HepG2 (cell line): ENCODE results near the gene SLC51B. TPM values are rescaled to one million over a fixed set of nuclear protein-coding genes. Genes with fewer than 3 reads are reported as not detected.

Experiments
- FOXM1 ChIP-seq: sonication (generic); formaldehyde crosslinking; IDR thresholded peaks from 2 replicates; pipeline ENCODE4 v1.5.0; 2020; ENCODE audit warnings: missing genetic modification reagents
- FOXP1 ChIP-seq, 2 experiments: fragments of 450-650 bp in 1 of 2; IDR thresholded peaks; 2 replicates each; pipeline ENCODE4 v1.6.1; 2017 to 2018; ENCODE audit warnings: antibody characterized with exemption in 1 of 2
- MEIS1 ChIP-seq: sonication (generic); formaldehyde crosslinking; IDR thresholded peaks from 2 replicates; pipeline ENCODE4 v1.9.0; 2021; ENCODE audit warnings: mild to moderate bottlenecking, missing genetic modification reagents, moderate library complexity, borderline replicate concordance
- SIN3A ChIP-seq: IDR thresholded peaks from 2 replicates; pipeline ENCODE4 v1.6.1; 2011; ENCODE audit warnings: low read depth, mild to moderate bottlenecking, control low read depth, low read length, borderline replicate concordance
- SRSF4 ChIP-seq: fragments of 200-400 bp; formaldehyde crosslinking; IDR thresholded peaks from one replicate; pipeline ENCODE4 v1.6.1; 2018; ENCODE audit warnings: mild to moderate bottlenecking, low read depth, low read length, moderate library complexity; ENCODE audit not compliant: poor library complexity, severe bottlenecking
- TCF12 ChIP-seq, 2 experiments: fragments of 450-650 bp in 1 of 2; sonication (generic) in 1 of 2; formaldehyde crosslinking in 1 of 2; IDR thresholded peaks; 2 replicates each; pipeline versions ENCODE4 v1.6.1 to v1.8.0; 2017 to 2022; ENCODE audit warnings: antibody characterized with exemption in 1 of 2, mild to moderate bottlenecking in 1 of 2, missing genetic modification reagents in 1 of 2, moderate library complexity in 1 of 2
- polyA plus RNA-seq, 8 experiments: library from polyadenylated mRNA; depleted of rRNA in 3 of 8; stranded (reverse) in 7 of 8; unstranded in 1 of 8; fragments of >200 nt; fragmentation: Illumina TruSeq in 4 of 8; extraction: Trizol in 4 of 8; gene quantifications; 2 replicates each; pipeline versions ENCODE4 v1.2.1 to v1.2.3, GENCODE V29; 2011 to 2016; ENCODE audit warnings: low read depth in 4 of 8, missing spikeins in 1 of 8, mixed read lengths in 1 of 8; ENCODE audit not compliant: insufficient read depth in 1 of 8
- total RNA-seq, 5 experiments: library from RNA; depleted of rRNA; stranded (reverse); fragments of >200 nt; fragmentation: Illumina TruSeq; extraction: Trizol; gene quantifications; 2 replicates each; pipeline ENCODE4 v1.2.3, GENCODE V29; 2016; ENCODE audit warnings: low read depth in 1 of 5
- TF ChIP-seq, protein P1 (sequence below): IDR thresholded peaks from 2 replicates; pipeline ENCODE4 v1.6.1; 2012; ENCODE audit warnings: low read length, improper control_type of control experiment
- TF ChIP-seq, protein P2 (sequence below): sonication (generic); formaldehyde crosslinking; IDR thresholded peaks from 2 replicates; pipeline ENCODE4 v1.4.0; 2020; ENCODE audit warnings: missing genetic modification reagents, borderline replicate concordance

SLC51B gene
- total and polyA plus RNA-seq, 2 of the 13 experiments (the other 11 are each of a cell fraction or from before 2014, with no cell fraction given), result 14.9 to 17.1 TPM

DNA sequence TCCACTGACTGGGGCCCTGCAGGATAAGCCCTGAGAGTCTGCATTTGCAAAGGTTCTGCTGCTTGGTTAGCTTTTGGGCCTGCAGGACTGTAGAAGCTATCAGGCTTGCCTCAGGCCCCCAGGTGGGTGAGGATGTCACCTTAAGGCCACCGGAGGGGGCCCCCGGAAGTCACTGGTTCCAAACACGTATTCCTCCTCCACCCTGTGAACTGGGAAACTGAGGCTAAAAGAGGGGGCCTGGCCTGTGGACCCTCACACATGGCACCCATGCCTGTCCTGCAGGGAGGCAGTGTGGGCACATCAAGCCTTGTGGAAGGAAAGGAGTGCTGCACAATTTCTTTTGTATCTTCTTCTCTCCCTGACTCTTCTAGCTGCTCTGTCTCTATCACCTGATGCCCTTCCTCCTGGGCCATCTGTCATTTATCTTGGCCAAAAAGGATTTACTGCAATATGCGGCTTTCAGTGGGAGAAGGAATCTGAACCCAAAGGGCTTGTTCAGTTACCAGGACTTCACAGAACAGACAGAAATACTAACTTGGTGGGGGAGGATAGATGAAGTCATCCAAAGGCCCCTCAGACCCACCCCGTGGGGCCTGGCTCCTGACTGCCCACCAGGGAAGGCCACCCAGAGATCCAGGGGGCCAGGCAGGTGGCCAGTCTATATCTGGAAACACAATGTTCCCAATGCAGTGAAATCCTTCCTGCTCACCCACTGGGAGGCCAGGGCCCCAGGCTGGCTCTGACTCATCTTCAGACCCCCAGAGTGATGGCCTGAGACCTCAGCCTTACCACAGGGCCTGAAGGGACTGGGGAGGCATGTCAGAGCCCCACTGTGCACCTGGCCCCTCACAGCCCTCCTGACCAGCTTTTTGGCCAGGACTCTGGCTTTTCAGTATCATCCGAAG is 51.5 kb downstream of the SLC51B start (continued):
- TF ChIP-seq, protein P1, sequence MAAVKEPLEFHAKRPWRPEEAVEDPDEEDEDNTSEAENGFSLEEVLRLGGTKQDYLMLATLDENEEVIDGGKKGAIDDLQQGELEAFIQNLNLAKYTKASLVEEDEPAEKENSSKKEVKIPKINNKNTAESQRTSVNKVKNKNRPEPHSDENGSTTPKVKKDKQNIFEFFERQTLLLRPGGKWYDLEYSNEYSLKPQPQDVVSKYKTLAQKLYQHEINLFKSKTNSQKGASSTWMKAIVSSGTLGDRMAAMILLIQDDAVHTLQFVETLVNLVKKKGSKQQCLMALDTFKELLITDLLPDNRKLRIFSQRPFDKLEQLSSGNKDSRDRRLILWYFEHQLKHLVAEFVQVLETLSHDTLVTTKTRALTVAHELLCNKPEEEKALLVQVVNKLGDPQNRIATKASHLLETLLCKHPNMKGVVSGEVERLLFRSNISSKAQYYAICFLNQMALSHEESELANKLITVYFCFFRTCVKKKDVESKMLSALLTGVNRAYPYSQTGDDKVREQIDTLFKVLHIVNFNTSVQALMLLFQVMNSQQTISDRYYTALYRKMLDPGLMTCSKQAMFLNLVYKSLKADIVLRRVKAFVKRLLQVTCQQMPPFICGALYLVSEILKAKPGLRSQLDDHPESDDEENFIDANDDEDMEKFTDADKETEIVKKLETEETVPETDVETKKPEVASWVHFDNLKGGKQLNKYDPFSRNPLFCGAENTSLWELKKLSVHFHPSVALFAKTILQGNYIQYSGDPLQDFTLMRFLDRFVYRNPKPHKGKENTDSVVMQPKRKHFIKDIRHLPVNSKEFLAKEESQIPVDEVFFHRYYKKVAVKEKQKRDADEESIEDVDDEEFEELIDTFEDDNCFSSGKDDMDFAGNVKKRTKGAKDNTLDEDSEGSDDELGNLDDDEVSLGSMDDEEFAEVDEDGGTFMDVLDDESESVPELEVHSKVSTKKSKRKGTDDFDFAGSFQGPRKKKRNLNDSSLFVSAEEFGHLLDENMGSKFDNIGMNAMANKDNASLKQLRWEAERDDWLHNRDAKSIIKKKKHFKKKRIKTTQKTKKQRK, result no peak
- TF ChIP-seq TCF12 (IDR thresholded peaks at IDR 0.05), result no peak
- no peak for TF ChIP-seq TCF12 (CRISPR knock-in tag; IDR thresholded peaks at IDR 0.05)
- TF ChIP-seq, protein P2, sequence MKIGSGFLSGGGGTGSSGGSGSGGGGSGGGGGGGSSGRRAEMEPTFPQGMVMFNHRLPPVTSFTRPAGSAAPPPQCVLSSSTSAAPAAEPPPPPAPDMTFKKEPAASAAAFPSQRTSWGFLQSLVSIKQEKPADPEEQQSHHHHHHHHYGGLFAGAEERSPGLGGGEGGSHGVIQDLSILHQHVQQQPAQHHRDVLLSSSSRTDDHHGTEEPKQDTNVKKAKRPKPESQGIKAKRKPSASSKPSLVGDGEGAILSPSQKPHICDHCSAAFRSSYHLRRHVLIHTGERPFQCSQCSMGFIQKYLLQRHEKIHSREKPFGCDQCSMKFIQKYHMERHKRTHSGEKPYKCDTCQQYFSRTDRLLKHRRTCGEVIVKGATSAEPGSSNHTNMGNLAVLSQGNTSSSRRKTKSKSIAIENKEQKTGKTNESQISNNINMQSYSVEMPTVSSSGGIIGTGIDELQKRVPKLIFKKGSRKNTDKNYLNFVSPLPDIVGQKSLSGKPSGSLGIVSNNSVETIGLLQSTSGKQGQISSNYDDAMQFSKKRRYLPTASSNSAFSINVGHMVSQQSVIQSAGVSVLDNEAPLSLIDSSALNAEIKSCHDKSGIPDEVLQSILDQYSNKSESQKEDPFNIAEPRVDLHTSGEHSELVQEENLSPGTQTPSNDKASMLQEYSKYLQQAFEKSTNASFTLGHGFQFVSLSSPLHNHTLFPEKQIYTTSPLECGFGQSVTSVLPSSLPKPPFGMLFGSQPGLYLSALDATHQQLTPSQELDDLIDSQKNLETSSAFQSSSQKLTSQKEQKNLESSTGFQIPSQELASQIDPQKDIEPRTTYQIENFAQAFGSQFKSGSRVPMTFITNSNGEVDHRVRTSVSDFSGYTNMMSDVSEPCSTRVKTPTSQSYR (CRISPR knock-in tag), result no peak
- no peak for TF ChIP-seq MEIS1
- no peak for TF ChIP-seq FOXM1 (CRISPR knock-in tag)
- no peak for TF ChIP-seq SIN3A
- no peak for TF ChIP-seq SRSF4
- no peak for TF ChIP-seq FOXP1 (IDR thresholded peaks at IDR 0.05)
- no peak for TF ChIP-seq FOXP1 (CRISPR knock-in tag; IDR thresholded peaks at IDR 0.05)
